B cell (primary cell): ENCODE measurements around the gene KCNA10.

Source experiments
- EZH2 ChIP-seq: IDR thresholded peaks from 2 replicates; pipeline ENCODE4 v1.6.1; 2012; ENCODE audit warnings: borderline replicate concordance, low read depth, mild to moderate bottlenecking, moderate library complexity, low read length; ENCODE audit not compliant: insufficient read depth, poor library complexity, severe bottlenecking
- TF ChIP-seq, protein P1 (sequence below): fragments of 200-600 bp; IDR thresholded peaks from one replicate; pipeline ENCODE4 v1.8.0; 2022; ENCODE audit warnings: antibody characterized with exemption, mild to moderate bottlenecking

DNA sequence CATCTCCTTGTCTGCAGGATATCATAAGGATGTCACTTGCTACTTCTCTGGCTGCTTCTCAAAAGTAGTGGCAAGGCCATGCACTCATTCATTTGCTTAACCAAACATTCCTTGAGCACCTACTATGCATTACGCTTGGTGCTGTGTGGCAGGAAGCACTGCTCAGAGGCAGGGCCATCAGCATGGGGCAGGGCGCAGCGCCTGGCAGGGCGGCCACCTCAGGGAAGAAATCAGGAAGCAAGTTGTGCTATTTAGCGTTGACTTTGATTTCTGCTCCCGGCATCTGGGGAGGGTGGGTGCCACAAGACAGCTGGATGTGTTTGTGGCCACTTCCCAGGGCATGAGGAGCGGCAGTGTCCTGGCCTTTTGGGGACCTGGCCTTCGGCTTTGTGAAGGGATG is 40.1 kb downstream of the KCNA10 start:
- TF ChIP-seq EZH2, result no peak
- TF ChIP-seq, protein P1, sequence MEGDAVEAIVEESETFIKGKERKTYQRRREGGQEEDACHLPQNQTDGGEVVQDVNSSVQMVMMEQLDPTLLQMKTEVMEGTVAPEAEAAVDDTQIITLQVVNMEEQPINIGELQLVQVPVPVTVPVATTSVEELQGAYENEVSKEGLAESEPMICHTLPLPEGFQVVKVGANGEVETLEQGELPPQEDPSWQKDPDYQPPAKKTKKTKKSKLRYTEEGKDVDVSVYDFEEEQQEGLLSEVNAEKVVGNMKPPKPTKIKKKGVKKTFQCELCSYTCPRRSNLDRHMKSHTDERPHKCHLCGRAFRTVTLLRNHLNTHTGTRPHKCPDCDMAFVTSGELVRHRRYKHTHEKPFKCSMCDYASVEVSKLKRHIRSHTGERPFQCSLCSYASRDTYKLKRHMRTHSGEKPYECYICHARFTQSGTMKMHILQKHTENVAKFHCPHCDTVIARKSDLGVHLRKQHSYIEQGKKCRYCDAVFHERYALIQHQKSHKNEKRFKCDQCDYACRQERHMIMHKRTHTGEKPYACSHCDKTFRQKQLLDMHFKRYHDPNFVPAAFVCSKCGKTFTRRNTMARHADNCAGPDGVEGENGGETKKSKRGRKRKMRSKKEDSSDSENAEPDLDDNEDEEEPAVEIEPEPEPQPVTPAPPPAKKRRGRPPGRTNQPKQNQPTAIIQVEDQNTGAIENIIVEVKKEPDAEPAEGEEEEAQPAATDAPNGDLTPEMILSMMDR, result no peak
